Neural progenitor cell (in vitro differentiated cells): ENCODE data around the gene LINGO1. TPM values are rescaled to one million over a fixed set of nuclear protein-coding genes. Genes with fewer than 3 reads are reported as not detected.
A peak's percentile ranks its signal among the peaks of the same experiment; 100 is the strongest.

Experiments
- DNase-seq: peaks from one replicate; pipeline ENCODE4 v3.0.0-alpha.2; 2016; ENCODE audit warnings: low spot score
- H2AFZ ChIP-seq: fragments of 200-600 bp; sonication (generic); replicated peaks from 2 replicates; pipeline ENCODE4 v1.6.1; 2016; ENCODE audit warnings: antibody characterized with exemption
- H3F3A ChIP-seq: fragments of 200-600 bp; sonication (generic); 2 replicates; pipeline ENCODE4 v1.6.1; 2016; ENCODE audit warnings: antibody characterized with exemption, low read depth
- H3K27ac ChIP-seq: fragments of 200-600 bp; sonication (generic); 2 replicates; pipeline ENCODE4 v1.5.1; 2016; ENCODE audit warnings: mild to moderate bottlenecking
- H3K27me3 ChIP-seq: fragments of 200-600 bp; sonication (generic); 2 replicates; pipeline ENCODE4 v1.6.1; 2016; ENCODE audit warnings: mild to moderate bottlenecking, moderate library complexity
- H3K36me3 ChIP-seq: fragments of 200-600 bp; sonication (generic); 2 replicates; pipeline ENCODE4 v1.5.1; 2016
- H3K4me1 ChIP-seq: fragments of 200-600 bp; sonication (generic); 2 replicates; pipeline ENCODE4 v1.6.1; 2016; ENCODE audit warnings: mixed run types
- H3K4me2 ChIP-seq: fragments of 200-600 bp; sonication (generic); 2 replicates; pipeline ENCODE4 v1.6.1; 2016
- H3K4me3 ChIP-seq: fragments of 200-600 bp; sonication (generic); 2 replicates; pipeline ENCODE4 v1.5.1; 2016
- H3K79me2 ChIP-seq: fragments of 200-600 bp; sonication (generic); 2 replicates; pipeline ENCODE4 v1.6.1; 2016; ENCODE audit warnings: low read depth
- H3K9ac ChIP-seq: fragments of 200-600 bp; sonication (generic); 2 replicates; pipeline ENCODE4 v1.6.1; 2016
- H3K9me3 ChIP-seq: fragments of 200-600 bp; sonication (generic); 2 replicates; pipeline ENCODE4 v1.5.1; 2016; ENCODE audit warnings: low read depth
- H4K20me1 ChIP-seq: fragments of 200-600 bp; sonication (generic); 2 replicates; pipeline ENCODE4 v1.6.1; 2016; ENCODE audit warnings: low read depth
- H3K27ac Mint-ChIP-seq: 3 replicates; pipeline ENCODE4 v1.8.0; 2021; ENCODE audit warnings: mixed read lengths
- H3K27me3 Mint-ChIP-seq: 2 replicates; pipeline ENCODE4 v1.8.0; 2022; ENCODE audit warnings: low read depth, mild to moderate bottlenecking, inconsistent platforms, moderate library complexity, mixed read lengths; ENCODE audit not compliant: insufficient read depth
- H3K36me3 Mint-ChIP-seq: 3 replicates; pipeline ENCODE4 v1.8.0; 2021; ENCODE audit warnings: mixed read lengths
- H3K4me1 Mint-ChIP-seq: 3 replicates; pipeline ENCODE4 v1.8.0; 2021; ENCODE audit warnings: mixed read lengths
- H3K4me3 Mint-ChIP-seq: 3 replicates; pipeline ENCODE4 v1.8.0; 2021; ENCODE audit warnings: mild to moderate bottlenecking, moderate library complexity, mixed read lengths
- H3K9me3 Mint-ChIP-seq: 3 replicates; pipeline ENCODE4 v1.8.0; 2020; ENCODE audit warnings: mixed read lengths
- EZH2 ChIP-seq: fragments of 200-600 bp; sonication (generic); IDR thresholded peaks from 2 replicates; pipeline ENCODE4 v1.6.1; 2017; ENCODE audit warnings: antibody characterized with exemption, mild to moderate bottlenecking, moderate library complexity
- EZH2phosphoT487 ChIP-seq: fragments of 200-600 bp; sonication (generic); IDR thresholded peaks from 2 replicates; pipeline ENCODE4 v1.6.1; 2017; ENCODE audit warnings: antibody characterized with exemption
- total RNA-seq: library from RNA; depleted of rRNA; stranded (reverse); fragments of >200 nt; gene quantifications from 2 replicates; pipeline ENCODE4 v1.2.3, GENCODE V29; 2015; ENCODE audit warnings: low replicate concordance
- TF ChIP-seq, protein P1 (sequence below): fragments of 200-600 bp; sonication (generic); IDR thresholded peaks from 2 replicates; pipeline ENCODE4 v1.5.1; 2017; ENCODE audit warnings: antibody characterized with exemption, mild to moderate bottlenecking

LINGO1 gene
- total RNA-seq, 1 donor from 2014 or later, result 7.9 TPM

DNA sequence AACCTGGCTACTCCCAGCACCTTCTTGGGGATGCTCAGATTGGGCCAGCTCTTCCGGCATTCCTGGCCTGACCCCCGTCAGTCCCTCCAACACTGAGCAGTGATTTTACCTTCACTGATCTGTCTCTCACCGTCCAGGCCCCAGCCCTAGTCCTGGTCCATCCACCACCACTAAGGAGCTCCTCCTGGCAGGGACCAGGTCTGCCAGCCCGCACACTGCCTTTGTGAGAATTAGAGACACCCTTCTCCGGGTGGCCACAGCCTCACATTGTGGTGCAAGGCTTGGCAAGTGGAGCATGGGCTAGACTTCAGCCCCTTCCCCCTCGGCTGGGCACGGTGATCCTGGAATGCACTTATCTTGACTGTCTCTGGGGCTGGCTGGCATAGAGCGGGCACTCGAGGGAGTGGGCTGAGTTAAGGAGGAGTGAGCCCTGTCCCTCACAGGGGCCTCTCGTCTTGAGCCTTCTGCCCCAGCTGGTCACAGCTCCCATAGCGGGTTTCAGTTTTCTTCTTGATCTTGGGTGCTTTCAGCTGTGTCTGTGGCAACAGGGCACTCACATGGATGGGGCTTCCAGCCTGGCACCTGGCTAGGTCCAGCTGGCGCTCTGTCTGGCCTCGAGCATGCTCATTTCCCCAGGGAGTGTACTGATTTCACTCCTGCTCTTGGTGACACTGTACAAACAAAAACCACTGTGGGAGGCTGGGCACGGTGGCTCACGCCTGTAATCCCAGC, 53.9 kb downstream of the LINGO1 start:
- no peak overlapping the region for H3K4me2 ChIP-seq
- no peaks in the 10 kb centered on the region for H3K79me2 ChIP-seq
- H3K9me3 Mint-ChIP-seq, result no peaks in the 10 kb centered on the region
- TF ChIP-seq EZH2phosphoT487, result no peak
- no peak for TF ChIP-seq EZH2
- TF ChIP-seq, protein P1, sequence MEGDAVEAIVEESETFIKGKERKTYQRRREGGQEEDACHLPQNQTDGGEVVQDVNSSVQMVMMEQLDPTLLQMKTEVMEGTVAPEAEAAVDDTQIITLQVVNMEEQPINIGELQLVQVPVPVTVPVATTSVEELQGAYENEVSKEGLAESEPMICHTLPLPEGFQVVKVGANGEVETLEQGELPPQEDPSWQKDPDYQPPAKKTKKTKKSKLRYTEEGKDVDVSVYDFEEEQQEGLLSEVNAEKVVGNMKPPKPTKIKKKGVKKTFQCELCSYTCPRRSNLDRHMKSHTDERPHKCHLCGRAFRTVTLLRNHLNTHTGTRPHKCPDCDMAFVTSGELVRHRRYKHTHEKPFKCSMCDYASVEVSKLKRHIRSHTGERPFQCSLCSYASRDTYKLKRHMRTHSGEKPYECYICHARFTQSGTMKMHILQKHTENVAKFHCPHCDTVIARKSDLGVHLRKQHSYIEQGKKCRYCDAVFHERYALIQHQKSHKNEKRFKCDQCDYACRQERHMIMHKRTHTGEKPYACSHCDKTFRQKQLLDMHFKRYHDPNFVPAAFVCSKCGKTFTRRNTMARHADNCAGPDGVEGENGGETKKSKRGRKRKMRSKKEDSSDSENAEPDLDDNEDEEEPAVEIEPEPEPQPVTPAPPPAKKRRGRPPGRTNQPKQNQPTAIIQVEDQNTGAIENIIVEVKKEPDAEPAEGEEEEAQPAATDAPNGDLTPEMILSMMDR, result no peak
- DNase-seq, result no peak
- no peaks in the 10 kb centered on the region for H3K36me3 Mint-ChIP-seq
- H3K27me3 ChIP-seq, result no peaks in the 10 kb centered on the region
- no peaks in the 10 kb centered on the region for H4K20me1 ChIP-seq
- H3K27me3 Mint-ChIP-seq, result peaks cover 12% of the 10 kb centered on the region
- H3K27ac Mint-ChIP-seq, result peak overlapping the region; percentile 88
- H3F3A ChIP-seq, result no peaks in the 10 kb centered on the region
- H3K27ac ChIP-seq, result no peak overlapping the region
- peaks cover 9% of the 10 kb centered on the region for H3K4me1 ChIP-seq
- H3K9me3 ChIP-seq, result no peaks in the 10 kb centered on the region
- no peak overlapping the region for H3K4me3 ChIP-seq
- no peaks in the 10 kb centered on the region for H3K36me3 ChIP-seq
- H2AFZ ChIP-seq, result no peak overlapping the region
- peak overlapping the region; percentile 22 for H3K4me3 Mint-ChIP-seq
- peaks cover 46% of the 10 kb centered on the region for H3K4me1 Mint-ChIP-seq
- no peak overlapping the region for H3K9ac ChIP-seq

DNA sequence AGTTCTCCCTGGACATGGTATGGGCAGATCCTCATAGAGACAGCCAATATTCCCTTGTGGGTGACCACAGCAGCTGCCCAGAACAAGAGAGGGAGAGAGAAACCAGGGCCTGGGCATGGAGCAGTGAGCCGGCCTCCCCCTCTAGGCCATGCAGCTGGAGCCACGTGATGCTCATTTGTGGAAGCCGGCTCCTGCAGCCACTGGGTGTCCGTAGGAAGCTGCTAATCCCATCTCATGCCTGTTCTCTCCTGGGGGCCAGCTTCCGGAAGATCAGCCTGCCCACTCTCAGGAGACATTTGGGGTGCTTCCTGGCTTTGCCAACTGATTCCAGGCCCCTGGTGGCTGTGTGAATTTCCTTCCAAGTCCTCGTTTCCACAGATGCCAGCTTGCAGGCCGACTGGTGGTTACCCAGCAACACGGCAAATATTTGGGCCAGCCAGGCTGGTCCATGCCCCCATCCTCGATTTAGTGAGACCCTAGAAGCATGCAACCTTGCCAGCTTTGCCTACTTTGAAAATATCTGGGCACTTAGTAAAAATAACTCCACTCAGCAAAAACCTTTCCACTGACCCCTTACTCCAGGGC, 55.3 kb downstream of the LINGO1 start:
- Histone ChIP-seq H3K27ac (no peak overlapping the region), H3K36me3 (no peaks in the 10 kb centered on the region), H3K4me1 (peaks cover 9% of the 10 kb centered on the region), H3K4me3 (no peak overlapping the region), H3K27me3 (no peaks in the 10 kb centered on the region), H3F3A (no peaks in the 10 kb centered on the region), H4K20me1 (no peaks in the 10 kb centered on the region), H3K79me2 (no peaks in the 10 kb centered on the region), H2AFZ (peak overlapping the region; percentile 53), H3K9me3 (no peaks in the 10 kb centered on the region), H3K9ac (no peak overlapping the region), H3K4me2 (peak overlapping the region; percentile 25)
- H3K4me3 Mint-ChIP-seq, result peak overlapping the region; percentile 48
- peak; percentile 66 for DNase-seq
- H3K4me1 Mint-ChIP-seq, result peaks cover 46% of the 10 kb centered on the region
- H3K27ac Mint-ChIP-seq, result peak overlapping the region; percentile 98
- H3K36me3 Mint-ChIP-seq, result no peaks in the 10 kb centered on the region
- H3K27me3 Mint-ChIP-seq, result peaks cover 15% of the 10 kb centered on the region
- H3K9me3 Mint-ChIP-seq, result no peaks in the 10 kb centered on the region
- TF ChIP-seq EZH2, result no peak
- TF ChIP-seq, protein P1, result no peak
- no peak for TF ChIP-seq EZH2phosphoT487

DNA sequence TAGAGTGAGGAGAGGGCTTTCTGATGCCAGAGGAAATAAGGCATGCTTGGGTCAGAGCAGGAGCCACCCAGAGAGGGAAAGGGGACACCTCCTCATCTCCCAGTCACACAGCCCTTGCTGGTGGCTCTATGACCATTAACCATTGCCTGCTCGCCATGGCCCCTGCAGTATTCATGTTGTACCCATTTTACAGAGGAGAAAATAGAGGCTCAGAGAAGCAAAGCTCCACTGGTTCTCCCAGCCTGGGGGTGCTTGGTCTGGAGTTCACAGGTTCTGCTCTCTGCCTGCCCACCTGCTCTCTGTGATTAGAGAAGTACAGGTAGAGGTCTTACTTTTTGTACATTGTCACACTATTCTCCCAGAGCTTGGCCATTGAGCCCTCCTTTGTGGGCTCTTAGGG, 56.2 kb downstream of the LINGO1 start:
- no peak overlapping the region for H3K27ac Mint-ChIP-seq
- Histone ChIP-seq H3K9ac (no peak overlapping the region), H3K4me2 (no peak overlapping the region), H3K4me1 (peaks cover 9% of the 10 kb centered on the region), H3K9me3 (no peaks in the 10 kb centered on the region), H3K27me3 (no peaks in the 10 kb centered on the region), H3K79me2 (no peaks in the 10 kb centered on the region), H2AFZ (no peak overlapping the region), H3K27ac (no peak overlapping the region), H3F3A (no peaks in the 10 kb centered on the region), H4K20me1 (no peaks in the 10 kb centered on the region), H3K4me3 (no peak overlapping the region), H3K36me3 (no peaks in the 10 kb centered on the region)
- H3K36me3 Mint-ChIP-seq, result no peaks in the 10 kb centered on the region
- H3K4me3 Mint-ChIP-seq, result no peak overlapping the region
- TF ChIP-seq, protein P1, result no peak
- TF ChIP-seq EZH2phosphoT487 (no peak), EZH2 (no peak)
- H3K9me3 Mint-ChIP-seq, result no peaks in the 10 kb centered on the region
- H3K4me1 Mint-ChIP-seq, result peaks cover 45% of the 10 kb centered on the region
- peaks cover 15% of the 10 kb centered on the region for H3K27me3 Mint-ChIP-seq
- no peak for DNase-seq
